Heart left ventricle (tissue), 13 donors: ENCODE data around the gene PDGFD.

Source experiments
- POLR2A ChIP-seq, 2 donors: fragments of 450-650 bp; IDR thresholded peaks; one replicate each; pipeline ENCODE4 v1.6.1; 2017; ENCODE audit warnings: antibody characterized with exemption in 2 of 2, mild to moderate bottlenecking in 2 of 2, moderate library complexity in 2 of 2
- TF ChIP-seq, protein P1 (sequence below), 12 donors: fragments of 200-600 bp; sonication (generic) in 4 of 12; IDR thresholded peaks; one replicate each; pipeline versions ENCODE4 v1.5.0 to v1.8.0; 2018 to 2022; ENCODE audit warnings: antibody characterized with exemption in 12 of 12, mild to moderate bottlenecking in 5 of 12
- donor health status: ischemic (EF 13 %, LVEDD 7.1; RV severe dilation, severe dysfunction).
- donor health status: DM: no; HTN: yes; CAD: no.
- donor health status: DM: no; HTN: no; CAD: no.
- donor health status: ischemic (EF 25% LVEDD 6.9; RV normal size, moderate dysfunction).
- donor health status: ischemic (EF 25% LVEDD 5.7; RV mildly dilated, moderate dysfunction).
- donor health status: ischemic (EF 35%, LVEDD 5.7; RV mildly dilated, moderate dysfunction).
- donor health status: nonischemic (EF 11% LVEDD 7.7; RV severe dilation, severe dysfunction).
- donor health status: DM: yes; HTN: yes; CAD: no.
- donor health status: PGD.
- donor health status: ischemic (EF 29% LVEDD 5.4; RV normal size, mild dysfunction).
- donor health status: nonischemic (EF 23%, LVEDD 6.1; RV moderate dilation, normal function).

DNA sequence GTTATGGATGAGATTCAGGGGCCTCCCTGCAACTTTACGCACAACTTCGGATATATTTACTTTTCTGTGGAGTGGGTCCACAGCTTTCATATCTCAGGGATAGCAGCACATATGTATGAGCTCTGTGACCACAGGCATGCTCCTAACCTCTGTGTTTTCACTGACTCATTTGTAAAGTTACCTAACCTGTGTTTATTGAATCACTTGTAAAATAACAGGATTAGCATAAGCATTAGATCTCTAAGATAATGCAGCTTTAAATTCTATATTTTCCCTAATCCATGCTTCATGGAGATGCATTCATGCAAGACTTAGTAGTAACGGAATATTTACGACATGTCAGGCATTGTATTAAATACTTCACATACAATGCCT lies 175.4 kb downstream of the PDGFD start:
- TF ChIP-seq, protein P1, sequence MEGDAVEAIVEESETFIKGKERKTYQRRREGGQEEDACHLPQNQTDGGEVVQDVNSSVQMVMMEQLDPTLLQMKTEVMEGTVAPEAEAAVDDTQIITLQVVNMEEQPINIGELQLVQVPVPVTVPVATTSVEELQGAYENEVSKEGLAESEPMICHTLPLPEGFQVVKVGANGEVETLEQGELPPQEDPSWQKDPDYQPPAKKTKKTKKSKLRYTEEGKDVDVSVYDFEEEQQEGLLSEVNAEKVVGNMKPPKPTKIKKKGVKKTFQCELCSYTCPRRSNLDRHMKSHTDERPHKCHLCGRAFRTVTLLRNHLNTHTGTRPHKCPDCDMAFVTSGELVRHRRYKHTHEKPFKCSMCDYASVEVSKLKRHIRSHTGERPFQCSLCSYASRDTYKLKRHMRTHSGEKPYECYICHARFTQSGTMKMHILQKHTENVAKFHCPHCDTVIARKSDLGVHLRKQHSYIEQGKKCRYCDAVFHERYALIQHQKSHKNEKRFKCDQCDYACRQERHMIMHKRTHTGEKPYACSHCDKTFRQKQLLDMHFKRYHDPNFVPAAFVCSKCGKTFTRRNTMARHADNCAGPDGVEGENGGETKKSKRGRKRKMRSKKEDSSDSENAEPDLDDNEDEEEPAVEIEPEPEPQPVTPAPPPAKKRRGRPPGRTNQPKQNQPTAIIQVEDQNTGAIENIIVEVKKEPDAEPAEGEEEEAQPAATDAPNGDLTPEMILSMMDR (IDR thresholded peaks at IDR 0.05) = no peak
- TF ChIP-seq POLR2A (IDR thresholded peaks at IDR 0.05) = no peak
